Endothelial cell of umbilical vein (primary cell): ENCODE measurements around the gene WWC1. TPM values are rescaled to one million over a fixed set of nuclear protein-coding genes. Genes with fewer than 3 reads are reported as not detected.

Experiments used
- BruUV-seq: library from RNA; stranded (reverse); fragments of 400-500 nt; replicated peaks from 2 replicates; lab custom pipeline; 2021; lab: Mats Ljungman, UMichigan
- CTCF ChIA-PET: fragments of 300-600, 350-600 bp; sonication (Branson Sonifier 250); formaldehyde crosslinking; loops from one replicate; lab custom pipeline; 2021; ENCODE audit warnings: antibody characterized with exemption, inconsistent platforms; lab: Charles Lee
- POLR2A ChIA-PET: fragments of 300-600, 350-600 bp; sonication (Branson Sonifier 250); formaldehyde crosslinking; loops from one replicate; lab custom pipeline; 2021; ENCODE audit warnings: antibody characterized with exemption, inconsistent platforms; lab: Charles Lee
- DNase-seq: peaks from one replicate; pipeline ENCODE4 v3.0.0-alpha.2; 2011; ENCODE audit warnings: low read depth, low spot score
- FAIRE-seq: peaks from 2 replicates; lab custom pipeline; 2011; peaks lifted over from hg19 to GRCh38; lab: Jason Lieb, UNC
- H2AFZ ChIP-seq: 2 replicates; pipeline ENCODE4 v1.6.0; 2012; ENCODE audit warnings: low read depth, low read length, control low read depth, inconsistent platforms
- H3K27ac ChIP-seq: 2 replicates; pipeline ENCODE4 v1.5.1; 2011; ENCODE audit warnings: low read depth, mild to moderate bottlenecking, control low read depth, low read length, moderate library complexity; ENCODE audit not compliant: insufficient read depth
- H3K27me3 ChIP-seq, 2 experiments: 2 replicates each; pipeline versions ENCODE4 v1.6.0 to v1.6.1; 2011; ENCODE audit warnings: low read length in 2 of 2, mixed read lengths in 1 of 2; ENCODE audit not compliant: control insufficient read depth in 2 of 2, insufficient read depth in 2 of 2
- H3K36me3 ChIP-seq, 2 experiments: 2 replicates in 1 of 2; 3 replicates in 1 of 2; pipeline ENCODE4 v1.5.1; 2011; ENCODE audit warnings: low read length in 2 of 2, mild to moderate bottlenecking in 1 of 2, moderate library complexity in 1 of 2; ENCODE audit not compliant: control insufficient read depth in 2 of 2, insufficient read depth in 2 of 2; ENCODE audit errors: extremely low read depth in 1 of 2
- H3K4me1 ChIP-seq: 3 replicates; pipeline ENCODE4 v1.5.1; 2011; ENCODE audit warnings: mild to moderate bottlenecking, low read length; ENCODE audit not compliant: control insufficient read depth, insufficient read depth; ENCODE audit errors: extremely low read depth
- H3K4me2 ChIP-seq: 2 replicates; pipeline ENCODE4 v1.6.1; 2011; ENCODE audit warnings: low read length, control low read depth, mixed read lengths; ENCODE audit not compliant: insufficient read depth
- H3K4me3 ChIP-seq, 3 experiments: fragments of 200-600 bp in 1 of 3; sonication (generic), shearing (Covaris generic) in 1 of 3; replicated peaks in 1 of 3; 2 replicates each; pipeline ENCODE4 v1.5.1; 2011 to 2016; ENCODE audit warnings: control low read depth in 3 of 3, low read length in 3 of 3, mild to moderate bottlenecking in 2 of 3, inconsistent platforms in 1 of 3, low read depth in 1 of 3, moderate library complexity in 1 of 3; ENCODE audit not compliant: insufficient read depth in 1 of 3
- H3K79me2 ChIP-seq: 2 replicates; pipeline ENCODE4 v1.6.0; 2012; ENCODE audit warnings: low read length, inconsistent platforms; ENCODE audit not compliant: control insufficient read depth, insufficient read depth
- H3K9ac ChIP-seq: replicated peaks from 2 replicates; pipeline ENCODE3; 2011; ENCODE audit warnings: low read length, control low read depth; ENCODE audit not compliant: insufficient read depth; ENCODE audit errors: extremely low read depth
- H3K9me1 ChIP-seq: replicated peaks from 3 replicates; pipeline ENCODE4 v1.6.0; 2011; ENCODE audit warnings: mild to moderate bottlenecking, low read length; ENCODE audit not compliant: control insufficient read depth, insufficient read depth; ENCODE audit errors: extremely low read depth
- H3K9me3 ChIP-seq: replicated peaks from 2 replicates; pipeline ENCODE4 v1.5.1; 2012; ENCODE audit warnings: low read length, inconsistent platforms; ENCODE audit not compliant: control insufficient read depth, insufficient read depth
- H4K20me1 ChIP-seq: replicated peaks from 2 replicates; pipeline ENCODE3; 2011; ENCODE audit warnings: mild to moderate bottlenecking, low read length; ENCODE audit not compliant: control insufficient read depth, insufficient read depth; ENCODE audit errors: extremely low read depth
- EZH2 ChIP-seq: IDR thresholded peaks from 2 replicates; pipeline ENCODE4 v1.6.1; 2012; ENCODE audit warnings: borderline replicate concordance, low read depth, mild to moderate bottlenecking, moderate library complexity, low read length, inconsistent platforms; ENCODE audit not compliant: severe bottlenecking
- FOS ChIP-seq: IDR thresholded peaks from 2 replicates; pipeline ENCODE4 v1.6.1; 2011; ENCODE audit warnings: mild to moderate bottlenecking, low read length, moderate library complexity, borderline replicate concordance; ENCODE audit not compliant: insufficient read depth
- GATA2 ChIP-seq: IDR thresholded peaks from 2 replicates; pipeline ENCODE4 v1.7.0; 2011; ENCODE audit warnings: low read depth, mild to moderate bottlenecking, moderate library complexity, mixed read lengths, low read length; ENCODE audit not compliant: insufficient read length, insufficient read depth
- POLR2A ChIP-seq: IDR thresholded peaks from 2 replicates; pipeline ENCODE4 v1.6.1; 2012; ENCODE audit warnings: low read depth, mild to moderate bottlenecking, control low read depth, low read length
- POLR2AphosphoS5 ChIP-seq: IDR thresholded peaks from 2 replicates; pipeline ENCODE4 v1.6.1; 2012; ENCODE audit warnings: low read depth, mild to moderate bottlenecking, control low read depth, low read length, moderate library complexity; ENCODE audit not compliant: insufficient read depth
- dilution Hi-C: fragments of 300-500 bp; cut with MboI; formaldehyde crosslinking; loops from one replicate; pipeline ENCODE4 v1.15.0; 2019; ENCODE audit warnings: low sequenced_read_pairs; ENCODE audit not compliant: extremely low pct_ligation_motif_present
- intact Hi-C: fragments of 100-400 bp; cut with micrococcal nuclease; formaldehyde crosslinking; loops from one replicate; pipeline ENCODE4 v1.10.0; 2022
- polyA plus RNA-seq, 4 experiments: library from polyadenylated mRNA; depleted of rRNA in 3 of 4; stranded (reverse) in 3 of 4; unstranded in 1 of 4; fragments of >200 nt; gene quantifications; 2 replicates each; pipeline versions ENCODE4 v1.2.1 to v1.2.3, GENCODE V29; 2011 to 2012; ENCODE audit warnings: missing spikeins in 1 of 4
- total RNA-seq: library from RNA; stranded (reverse); gene quantifications from 2 replicates; pipeline ENCODE4 v1.2.3, GENCODE V29; 2021
- TF ChIP-seq, protein P1 (sequence below), 2 donors: IDR thresholded peaks; 1 replicate in 1 of 2; 2 replicates in 1 of 2; pipeline ENCODE4 v1.5.1; 2011; ENCODE audit warnings: low read length in 2 of 2, mild to moderate bottlenecking in 2 of 2, moderate library complexity in 2 of 2, control low read depth in 1 of 2, inconsistent platforms in 1 of 2, low read depth in 1 of 2; ENCODE audit not compliant: insufficient read depth in 1 of 2; ENCODE audit errors: extremely low read depth in 1 of 2
- TF ChIP-seq, protein P2 (sequence below): IDR thresholded peaks from 2 replicates; pipeline ENCODE4 v1.6.1; 2011; ENCODE audit not compliant: insufficient read depth, insufficient read length

The WWC1 gene
- total and polyA plus RNA-seq, 2 donors (not counting 3 experiments of a cell fraction or from before 2014, with no cell fraction given), result 0.03 to 0.91 TPM

DNA sequence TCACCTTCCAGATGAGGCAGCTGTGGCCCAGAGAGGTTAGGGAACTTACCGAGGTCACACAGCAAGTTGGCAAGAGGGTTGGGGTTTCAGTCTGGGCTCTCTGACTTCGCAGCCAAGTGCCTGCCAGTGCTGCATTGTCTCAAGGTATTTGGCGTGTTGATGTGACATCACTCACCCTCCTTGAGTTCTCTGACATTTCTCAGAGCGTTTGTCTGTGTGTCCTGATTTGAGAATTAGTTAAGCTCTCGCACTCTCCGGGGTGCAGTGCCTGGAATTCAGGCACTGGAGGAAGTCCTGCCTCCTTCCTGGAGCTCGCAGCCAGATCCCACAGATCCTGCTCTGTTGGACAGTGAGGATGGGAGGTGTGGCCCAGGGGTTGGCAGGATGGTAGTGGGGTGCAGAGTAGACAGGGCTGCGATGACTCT, 25.7 kb downstream of the WWC1 start:
- no peaks in the 10 kb centered on the region for H3K36me3 ChIP-seq
- H3K4me3 ChIP-seq, result no peak overlapping the region
- no peak for DNase-seq
- intact Hi-C loops, result no loop called here
- ChIA-PET POLR2A (no interaction called here), CTCF (no interaction called here)
- TF ChIP-seq, protein P1, sequence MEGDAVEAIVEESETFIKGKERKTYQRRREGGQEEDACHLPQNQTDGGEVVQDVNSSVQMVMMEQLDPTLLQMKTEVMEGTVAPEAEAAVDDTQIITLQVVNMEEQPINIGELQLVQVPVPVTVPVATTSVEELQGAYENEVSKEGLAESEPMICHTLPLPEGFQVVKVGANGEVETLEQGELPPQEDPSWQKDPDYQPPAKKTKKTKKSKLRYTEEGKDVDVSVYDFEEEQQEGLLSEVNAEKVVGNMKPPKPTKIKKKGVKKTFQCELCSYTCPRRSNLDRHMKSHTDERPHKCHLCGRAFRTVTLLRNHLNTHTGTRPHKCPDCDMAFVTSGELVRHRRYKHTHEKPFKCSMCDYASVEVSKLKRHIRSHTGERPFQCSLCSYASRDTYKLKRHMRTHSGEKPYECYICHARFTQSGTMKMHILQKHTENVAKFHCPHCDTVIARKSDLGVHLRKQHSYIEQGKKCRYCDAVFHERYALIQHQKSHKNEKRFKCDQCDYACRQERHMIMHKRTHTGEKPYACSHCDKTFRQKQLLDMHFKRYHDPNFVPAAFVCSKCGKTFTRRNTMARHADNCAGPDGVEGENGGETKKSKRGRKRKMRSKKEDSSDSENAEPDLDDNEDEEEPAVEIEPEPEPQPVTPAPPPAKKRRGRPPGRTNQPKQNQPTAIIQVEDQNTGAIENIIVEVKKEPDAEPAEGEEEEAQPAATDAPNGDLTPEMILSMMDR (IDR thresholded peaks at IDR 0.05; ENCODE audit: extremely low read depth in 1 of 2, insufficient read depth in 1 of 2, low read depth in 1 of 2, low read length in 2 of 2), result no peak
- no peak for TF ChIP-seq POLR2AphosphoS5
- TF ChIP-seq, protein P2, sequence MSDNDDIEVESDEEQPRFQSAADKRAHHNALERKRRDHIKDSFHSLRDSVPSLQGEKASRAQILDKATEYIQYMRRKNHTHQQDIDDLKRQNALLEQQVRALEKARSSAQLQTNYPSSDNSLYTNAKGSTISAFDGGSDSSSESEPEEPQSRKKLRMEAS, result no peak
- no peak for TF ChIP-seq FOS
- TF ChIP-seq EZH2, result no peak
- TF ChIP-seq GATA2, result no peak
- no peak for TF ChIP-seq POLR2A
- no peaks in the 10 kb centered on the region for H3K27me3 ChIP-seq
- no peak for FAIRE-seq
- H3K9me1 ChIP-seq, result no peaks in the 10 kb centered on the region
- H3K79me2 ChIP-seq, result no peaks in the 10 kb centered on the region
- H3K9ac ChIP-seq, result no peak overlapping the region
- peaks cover 4% of the 10 kb centered on the region for H3K4me1 ChIP-seq
- H2AFZ ChIP-seq, result no peak overlapping the region
- H3K27ac ChIP-seq, result no peak overlapping the region
- dilution Hi-C loops, result no loop called here
- H3K4me2 ChIP-seq, result no peak overlapping the region
- no peaks in the 10 kb centered on the region for H3K9me3 ChIP-seq
- BruUV-seq, result no TSS peak
- H4K20me1 ChIP-seq, result no peaks in the 10 kb centered on the region
